Uterus (tissue), 4 donors: ENCODE results near the gene CHST5. TPM values are rescaled to one million over a fixed set of nuclear protein-coding genes. Genes with fewer than 3 reads are reported as not detected.
A peak's percentile ranks its signal among the peaks of the same experiment; 100 is the strongest.

Source experiments
- DNase-seq, 2 donors: peaks; one replicate each; pipeline ENCODE4 v3.0.0-alpha.2; 2019 to 2020
- H3K27ac ChIP-seq, 2 donors: fragments of 200-600 bp; sonication (generic); 1 replicate in 1 of 2; 2 replicates in 1 of 2; pipeline ENCODE4 v1.5.1; 2016 to 2018
- H3K27me3 ChIP-seq, 2 donors: fragments of 200-600 bp; sonication (generic); one replicate each; pipeline ENCODE4 v1.5.1; 2018 to 2019; ENCODE audit warnings: control low read depth in 1 of 2
- H3K36me3 ChIP-seq, 2 donors: fragments of 200-600 bp; sonication (generic); one replicate each; pipeline ENCODE4 v1.5.1; 2019; ENCODE audit warnings: control low read depth in 1 of 2
- H3K4me1 ChIP-seq, 2 donors: fragments of 200-600 bp; sonication (generic); one replicate each; pipeline ENCODE4 v1.5.1; 2018 to 2019; ENCODE audit warnings: control low read depth in 1 of 2
- H3K4me3 ChIP-seq, 2 donors: fragments of 200-600 bp; sonication (generic); 1 replicate in 1 of 2; 2 replicates in 1 of 2; pipeline ENCODE4 v1.5.1; 2018 to 2019; ENCODE audit warnings: mild to moderate bottlenecking in 1 of 2
- H3K9me3 ChIP-seq, 2 donors: fragments of 200-600 bp; sonication (generic); one replicate each; pipeline ENCODE4 v1.5.1; 2019; ENCODE audit warnings: control low read depth in 1 of 2
- CTCF ChIP-seq, 4 experiments: fragments of 200-600 bp in 2 of 4; fragments of 450-650 bp in 2 of 4; sonication (generic) in 2 of 4; IDR thresholded peaks; one replicate each; pipeline ENCODE4 v1.5.1; 2016 to 2019; ENCODE audit warnings: antibody characterized with exemption in 4 of 4, mild to moderate bottlenecking in 2 of 4, moderate library complexity in 1 of 4
- POLR2A ChIP-seq, 2 donors: fragments of 450-650 bp; IDR thresholded peaks; one replicate each; pipeline ENCODE4 v1.6.1; 2016; ENCODE audit warnings: antibody characterized with exemption in 2 of 2, mild to moderate bottlenecking in 1 of 2, moderate library complexity in 1 of 2
- intact Hi-C: fragments of 100-400 bp; cut with DNase I; formaldehyde crosslinking; loops from one replicate; pipeline ENCODE4 v1.15.1; 2023; ENCODE audit warnings: low total_unique reads
- total RNA-seq, 4 donors: library from RNA; depleted of rRNA in 3 of 4; stranded (reverse); fragments of >200 nt in 3 of 4; gene quantifications; one replicate each; pipeline versions ENCODE4 v1.1.0 to v1.2.4, GENCODE V29; 2014 to 2023
- donor health status: DM: yes; HTN: yes; CAD: no.

The CHST5 gene
- total RNA-seq, 4 donors from 2014 or later, result 1.0 to 2.0 TPM; not detected in 2

- no peak overlapping the region for H3K4me3 ChIP-seq
- no peak for TF ChIP-seq POLR2A (IDR thresholded peaks at IDR 0.05)
- TF ChIP-seq CTCF (IDR thresholded peaks at IDR 0.05), result no peak
- H3K36me3 ChIP-seq, result no peaks in the 10 kb centered on the region
- DNase-seq, result no peak
- H3K27ac ChIP-seq, result no peak overlapping the region
- no peaks in the 10 kb centered on the region for H3K9me3 ChIP-seq
- H3K27me3 ChIP-seq, result no peaks in the 10 kb centered on the region
- intact Hi-C loops, result loop anchor here (10.0 kb wide), 1 partner anchor 57 kb away; the partner anchor contains the start of gene ADAT1
- H3K4me1 ChIP-seq, result peaks cover 0 to 10% of the 10 kb centered on the region in 2 donors
These were observed 32.0 kb upstream of the CHST5 start for GRCh38 chr16:75567911-75568310.

DNA sequence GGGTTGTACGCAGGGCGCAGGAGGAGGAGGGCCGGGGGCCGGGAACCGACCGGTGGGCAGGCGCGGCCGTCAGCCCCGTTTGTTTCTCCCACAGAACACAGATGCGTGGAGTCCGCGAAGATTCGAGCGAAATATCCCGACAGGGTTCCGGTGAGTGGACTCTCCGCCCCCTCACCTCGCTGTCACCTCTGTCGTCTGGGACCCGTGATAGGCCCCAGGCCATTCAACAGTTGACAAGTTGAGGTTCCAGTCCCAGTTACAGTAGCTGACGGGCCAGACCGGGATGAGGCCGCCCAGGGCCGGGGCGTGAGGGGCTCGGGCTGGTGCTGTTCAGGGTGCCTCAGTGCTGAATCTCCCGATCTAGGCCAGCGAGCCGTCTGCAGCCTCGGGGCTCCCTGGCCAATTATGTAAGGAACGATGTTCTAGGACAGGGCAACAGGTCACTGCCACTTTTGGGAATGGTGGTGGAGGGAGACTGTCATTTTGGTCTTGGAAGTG, 30.9 kb upstream of the CHST5 start:
- peak overlapping the region; percentile 79 to 95 for H3K4me3 ChIP-seq
- TF ChIP-seq POLR2A (IDR thresholded peaks at IDR 0.05), result no peak
- TF ChIP-seq CTCF (IDR thresholded peaks at IDR 0.05), result no peak
- no peaks in the 10 kb centered on the region for H3K27me3 ChIP-seq
- peak overlapping the region; percentile 76 to 81 for H3K27ac ChIP-seq
- H3K36me3 ChIP-seq, result no peaks in the 10 kb centered on the region
- intact Hi-C loops, result loop anchor here (10.0 kb wide), 1 partner anchor 58 kb away; the partner anchor contains the start of gene ADAT1
- no peak for DNase-seq
- H3K9me3 ChIP-seq, result no peaks in the 10 kb centered on the region
- H3K4me1 ChIP-seq, result peaks cover 0 to 10% of the 10 kb centered on the region in 2 donors

GRCh38 chr16:75566040-75566757, 30.3 kb upstream of the CHST5 start, which contains the start of gene GABARAPL2:
GABARAPL2 (plus strand) TSS chr16:75566379; CDS start chr16:75566487, 108 bp downstream.
- intact Hi-C loops, result loop anchor here (10.0 kb wide), 1 partner anchor 59 kb away; the partner anchor contains the start of gene ADAT1
- Histone ChIP-seq H3K27me3 (no peaks in the 10 kb centered on the region), H3K4me3 (peak within 1 kb of the TSS; percentile 79 to 95), H3K9me3 (no peaks in the 10 kb centered on the region), H3K27ac (peak within 1 kb of the TSS; percentile 76 to 81), H3K4me1 (peaks cover 0 to 10% of the 10 kb centered on the region in 2 donors), H3K36me3 (no peaks in the 10 kb centered on the region)
- DNase-seq, result peak; percentile 74 to 86
- peak; percentile 70 to 88 for TF ChIP-seq POLR2A (IDR thresholded peaks at IDR 0.05)
- no peak for TF ChIP-seq CTCF (IDR thresholded peaks at IDR 0.05)

- Histone ChIP-seq H3K4me3 (peak overlapping the region; percentile 79 to 95), H3K4me1 (peaks cover 0 to 10% of the 10 kb centered on the region in 2 donors), H3K9me3 (no peaks in the 10 kb centered on the region), H3K27ac (peak overlapping the region; percentile 76 to 81), H3K36me3 (no peaks in the 10 kb centered on the region), H3K27me3 (no peaks in the 10 kb centered on the region)
- TF ChIP-seq CTCF (IDR thresholded peaks at IDR 0.05), result no peak
- TF ChIP-seq POLR2A (IDR thresholded peaks at IDR 0.05), result no peak
- DNase-seq, result no peak
- intact Hi-C loops, result loop anchor here (10.0 kb wide), 1 partner anchor 59 kb away; the partner anchor contains the start of gene ADAT1
These were observed 29.7 kb upstream of the CHST5 start for GRCh38 chr16:75565640-75566039.
